Measurements from ENCODE around the gene GRIK2. TPM values are rescaled to one million over a fixed set of nuclear protein-coding genes. Genes with fewer than 3 reads are reported as not detected.
A peak's percentile ranks its signal among the peaks of the same experiment; 100 is the strongest.

GRIK2 gene
- total and polyA plus RNA-seq, 2 of the 4 experiments (the other 2 are of a cell fraction): 8.2 to 15.2 TPM

- DNase-seq: peak; percentile 47
- Histone ChIP-seq H2BK20ac (ENCODE audit: low read depth, low read length) (no peak overlapping the region), H2AFZ (replicated peaks; ENCODE audit: low read length, poor library complexity) (peak overlapping the region; percentile 95), H3K79me1 (ENCODE audit: low read depth in 1 of 2, low read length in 2 of 2) (peaks cover 0 to 6% of the 10 kb centered on the region in 2 experiments; a peak in 1 of 4 replicates), H3K4me3 (ENCODE audit: insufficient read depth, low read depth, low read length) (peak overlapping the region; percentile 49), H3K9ac (ENCODE audit: low read depth, low read length) (peak overlapping the region; percentile 55; the same call in 1 of the 2 replicates), H3K14ac (replicated peaks; ENCODE audit: low read depth, low read length) (no peak overlapping the region), H2AK5ac (ENCODE audit: low read depth, low read length) (no peak overlapping the region), H4K8ac (ENCODE audit: low read depth in 2 of 2, low read length in 2 of 2) (no peak overlapping the region), H2AK9ac (replicated peaks; ENCODE audit: low read depth, low read length, poor library complexity) (peak overlapping the region; percentile 34), H3K4me1 (ENCODE audit: control insufficient read depth, insufficient read depth, low read length) (peaks cover 1% of the 10 kb centered on the region; the same call in 1 of the 2 replicates), H3K23ac (ENCODE audit: low read depth, low read length) (0 out of 2 replicates have a peak overlapping the region, but pooled peaks have one; percentile 38), H3K36me3 (ENCODE audit: control insufficient read depth, insufficient read depth, low read length) (no peaks in the 10 kb centered on the region), H4K20me1 (ENCODE audit: insufficient read depth, low read length) (no peaks in the 10 kb centered on the region), H3K4me2 (ENCODE audit: low read depth, low read length) (peak overlapping the region; percentile 68), H2BK5ac (ENCODE audit: low read depth, low read length, poor library complexity, severe bottlenecking) (no peak overlapping the region), H3K9me1 (ENCODE audit: insufficient read depth, low read length) (0 out of 2 replicates have a peak, but pooled peaks cover under 1% of the 10 kb centered on the region), H3K27ac (ENCODE audit: insufficient read depth, low read length) (peak overlapping the region; percentile 0; the same call in 1 of the 2 replicates), H3K27me3 (ENCODE audit: control insufficient read depth, insufficient read depth, low read length) (peaks cover 1% of the 10 kb centered on the region; the same call in 1 of the 2 replicates), H4K5ac (ENCODE audit: low read depth, low read length) (no peak overlapping the region), H3K56ac (ENCODE audit: extremely low read depth, insufficient read depth, low read length) (peak overlapping the region; percentile 45; the same call in 1 of the 2 replicates), H2BK120ac (ENCODE audit: low read depth, low read length) (no peak overlapping the region), H3K9me3 (ENCODE audit: control insufficient read depth, insufficient read depth, low read length) (no peaks in the 10 kb centered on the region), H2BK15ac (ENCODE audit: low read depth, low read length) (no peak overlapping the region), H4K91ac (ENCODE audit: insufficient read depth, low read depth, low read length) (no peak overlapping the region), H3K4ac (ENCODE audit: low read depth, low read length) (no peak overlapping the region), H3K18ac (ENCODE audit: low read depth, low read length) (no peak overlapping the region)
- ChIA-PET POLR2A (ENCODE audit: unreplicated experiment) (no interaction called here), CTCF (interaction anchor here (1.3 kb wide), 1 partner anchor 13 kb away, joined by 9 read pairs; no protein-coding TSS in a partner anchor)
- peak; percentile 51 for ATAC-seq (ENCODE audit: low read depth)
- BruUV-seq (replicated peaks): no TSS peak
- dilution Hi-C loops (cut with HindIII; ENCODE audit: low sequenced_read_pairs, unreplicated experiment) (no loop called here), intact Hi-C loops (cut with micrococcal nuclease) (loop anchor here (10.0 kb wide), 3 partner anchors 619 to 1289 kb away; no protein-coding TSS in a partner anchor), in situ Hi-C loops (cut with MboI; ENCODE audit: low sequenced_read_pairs) (no loop called here)
- WGBS, 2 experiments (ENCODE audit: extremely low coverage in 2 of 2, insufficient read length in 1 of 2): 0% methylated on average over 13 of the region's 28 CpGs; no CpG with 5 or more reads in 1 of the 2 experiments
- TF ChIP-seq POLR2A (IDR thresholded peaks at IDR 0.05; ENCODE audit: low read depth, low read length) (peak; percentile 50; the same call in 1 of the 2 replicates), SMC3 (IDR thresholded peaks at IDR 0.05; ENCODE audit: low read depth, low read length) (no peak), MXI1 (IDR thresholded peaks at IDR 0.05; ENCODE audit: borderline replicate concordance, low read depth, low read length) (peak; percentile 55; the same call in 1 of the 2 replicates), MAFK (IDR thresholded peaks at IDR 0.05; ENCODE audit: low read depth, low read length) (no peak), MAZ (IDR thresholded peaks at IDR 0.05; ENCODE audit: borderline replicate concordance, low read depth, low read length) (no peak), BHLHE40 (IDR thresholded peaks at IDR 0.05; ENCODE audit: low read depth, low read length) (peak; percentile 36; the same call in 1 of the 2 replicates), RAD21 (IDR thresholded peaks at IDR 0.05; ENCODE audit: low read length) (no peak), USF2 (IDR thresholded peaks at IDR 0.05; ENCODE audit: low read depth, low read length) (no peak), CEBPB (IDR thresholded peaks at IDR 0.05; ENCODE audit: low read depth, low read length) (no peak)
- TF ChIP-seq, protein P1, sequence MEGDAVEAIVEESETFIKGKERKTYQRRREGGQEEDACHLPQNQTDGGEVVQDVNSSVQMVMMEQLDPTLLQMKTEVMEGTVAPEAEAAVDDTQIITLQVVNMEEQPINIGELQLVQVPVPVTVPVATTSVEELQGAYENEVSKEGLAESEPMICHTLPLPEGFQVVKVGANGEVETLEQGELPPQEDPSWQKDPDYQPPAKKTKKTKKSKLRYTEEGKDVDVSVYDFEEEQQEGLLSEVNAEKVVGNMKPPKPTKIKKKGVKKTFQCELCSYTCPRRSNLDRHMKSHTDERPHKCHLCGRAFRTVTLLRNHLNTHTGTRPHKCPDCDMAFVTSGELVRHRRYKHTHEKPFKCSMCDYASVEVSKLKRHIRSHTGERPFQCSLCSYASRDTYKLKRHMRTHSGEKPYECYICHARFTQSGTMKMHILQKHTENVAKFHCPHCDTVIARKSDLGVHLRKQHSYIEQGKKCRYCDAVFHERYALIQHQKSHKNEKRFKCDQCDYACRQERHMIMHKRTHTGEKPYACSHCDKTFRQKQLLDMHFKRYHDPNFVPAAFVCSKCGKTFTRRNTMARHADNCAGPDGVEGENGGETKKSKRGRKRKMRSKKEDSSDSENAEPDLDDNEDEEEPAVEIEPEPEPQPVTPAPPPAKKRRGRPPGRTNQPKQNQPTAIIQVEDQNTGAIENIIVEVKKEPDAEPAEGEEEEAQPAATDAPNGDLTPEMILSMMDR (conservative IDR thresholded peaks at IDR 0.05; ENCODE audit: low read depth, low read length): no peak
- TF ChIP-seq, protein P2, sequence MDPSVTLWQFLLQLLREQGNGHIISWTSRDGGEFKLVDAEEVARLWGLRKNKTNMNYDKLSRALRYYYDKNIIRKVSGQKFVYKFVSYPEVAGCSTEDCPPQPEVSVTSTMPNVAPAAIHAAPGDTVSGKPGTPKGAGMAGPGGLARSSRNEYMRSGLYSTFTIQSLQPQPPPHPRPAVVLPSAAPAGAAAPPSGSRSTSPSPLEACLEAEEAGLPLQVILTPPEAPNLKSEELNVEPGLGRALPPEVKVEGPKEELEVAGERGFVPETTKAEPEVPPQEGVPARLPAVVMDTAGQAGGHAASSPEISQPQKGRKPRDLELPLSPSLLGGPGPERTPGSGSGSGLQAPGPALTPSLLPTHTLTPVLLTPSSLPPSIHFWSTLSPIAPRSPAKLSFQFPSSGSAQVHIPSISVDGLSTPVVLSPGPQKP (IDR thresholded peaks at IDR 0.05; ENCODE audit: borderline replicate concordance, low read depth, low read length): no peak
Measured at GRCh38 chr6:101393829-101394251, 332 bp downstream of the GRIK2 start.

All from IMR-90 (cell line).